IMR-90 (cell line): ENCODE results near the gene GPR171. TPM values are rescaled to one million over a fixed set of nuclear protein-coding genes. Genes with fewer than 3 reads are reported as not detected.

Experiments used
- ATAC-seq: fragments of 200-7000 bp; cut with Tn5 transposase; 2 replicates; pipeline ENCODE4 v1.9.1; 2020; ENCODE audit warnings: low read depth, mild to moderate bottlenecking, moderate library complexity
- BruUV-seq: library from RNA; stranded (reverse); fragments of 400-500 nt; replicated peaks from 2 replicates; lab custom pipeline; 2021; lab: Mats Ljungman, UMichigan
- CTCF ChIA-PET: fragments of 300-600 bp; formaldehyde crosslinking; extraction: SDS; loops from one replicate; lab custom pipeline; 2021; ENCODE audit warnings: antibody characterized with exemption; lab: Yijun Ruan, JAX
- POLR2A ChIA-PET: fragments of 300-600 bp; sonication (Branson Sonifier 250); formaldehyde crosslinking; loops from one replicate; lab custom pipeline; 2022; ENCODE audit warnings: antibody characterized with exemption; ENCODE audit not compliant: unreplicated experiment; lab: Charles Lee
- DNase-seq: peaks from one replicate; pipeline ENCODE4 v3.0.0; 2013
- H2AFZ ChIP-seq: replicated peaks from 2 replicates; pipeline ENCODE3; 2013; ENCODE audit warnings: low read length, mild to moderate bottlenecking; ENCODE audit not compliant: poor library complexity
- H2AK5ac ChIP-seq: 2 replicates; pipeline ENCODE4 v1.6.1; 2013; ENCODE audit warnings: low read depth, low read length, inconsistent platforms
- H2AK9ac ChIP-seq: replicated peaks from 2 replicates; pipeline ENCODE3; 2013; ENCODE audit warnings: mild to moderate bottlenecking, low read depth, low read length, moderate library complexity; ENCODE audit not compliant: poor library complexity
- H2BK120ac ChIP-seq: 2 replicates; pipeline ENCODE4 v1.6.1; 2013; ENCODE audit warnings: low read depth, low read length, inconsistent platforms
- H2BK15ac ChIP-seq: 3 replicates; pipeline ENCODE4 v1.6.1; 2013; ENCODE audit warnings: low read depth, low read length, inconsistent platforms
- H2BK20ac ChIP-seq: 2 replicates; pipeline ENCODE4 v1.6.1; 2013; ENCODE audit warnings: low read depth, mild to moderate bottlenecking, inconsistent platforms, low read length, moderate library complexity
- H2BK5ac ChIP-seq: 2 replicates; pipeline ENCODE4 v1.6.1; 2013; ENCODE audit warnings: mild to moderate bottlenecking, low read depth, low read length, inconsistent platforms; ENCODE audit not compliant: poor library complexity, severe bottlenecking
- H3K14ac ChIP-seq: replicated peaks from 2 replicates; pipeline ENCODE4 v1.6.1; 2013; ENCODE audit warnings: low read depth, low read length, inconsistent platforms
- H3K18ac ChIP-seq: 2 replicates; pipeline ENCODE4 v1.6.1; 2013; ENCODE audit warnings: low read depth, low read length, control low read depth
- H3K23ac ChIP-seq: 2 replicates; pipeline ENCODE4 v1.6.1; 2013; ENCODE audit warnings: low read depth, low read length, inconsistent platforms
- H3K27ac ChIP-seq: 2 replicates; pipeline ENCODE4 v1.5.1; 2013; ENCODE audit warnings: mild to moderate bottlenecking, control low read depth, low read length; ENCODE audit not compliant: insufficient read depth
- H3K27me3 ChIP-seq: 2 replicates; pipeline ENCODE4 v1.6.1; 2013; ENCODE audit warnings: low read length; ENCODE audit not compliant: control insufficient read depth, insufficient read depth
- H3K36me3 ChIP-seq: 2 replicates; pipeline ENCODE4 v1.6.1; 2013; ENCODE audit warnings: low read length, mixed read lengths; ENCODE audit not compliant: control insufficient read depth, insufficient read depth
- H3K4ac ChIP-seq: 2 replicates; pipeline ENCODE4 v1.6.1; 2013; ENCODE audit warnings: low read depth, low read length, inconsistent platforms
- H3K4me1 ChIP-seq: 2 replicates; pipeline ENCODE4 v1.6.1; 2013; ENCODE audit warnings: low read length, mixed read lengths; ENCODE audit not compliant: control insufficient read depth, insufficient read depth
- H3K4me2 ChIP-seq: 2 replicates; pipeline ENCODE4 v1.6.1; 2013; ENCODE audit warnings: low read depth, mild to moderate bottlenecking, control low read depth, low read length, moderate library complexity
- H3K4me3 ChIP-seq: 2 replicates; pipeline ENCODE4 v1.5.1; 2013; ENCODE audit warnings: low read depth, mild to moderate bottlenecking, control low read depth, low read length, moderate library complexity; ENCODE audit not compliant: insufficient read depth
- H3K56ac ChIP-seq: 2 replicates; pipeline ENCODE4 v1.6.1; 2013; ENCODE audit warnings: low read length, inconsistent platforms; ENCODE audit not compliant: insufficient read depth; ENCODE audit errors: extremely low read depth
- H3K79me1 ChIP-seq, 2 experiments: 2 replicates each; pipeline ENCODE4 v1.6.1; 2013; ENCODE audit warnings: low read length in 2 of 2, inconsistent platforms in 1 of 2, low read depth in 1 of 2
- H3K9ac ChIP-seq: 2 replicates; pipeline ENCODE4 v1.6.1; 2013; ENCODE audit warnings: low read depth, low read length, control low read depth
- H3K9me1 ChIP-seq: 2 replicates; pipeline ENCODE4 v1.6.1; 2013; ENCODE audit warnings: low read length, inconsistent platforms; ENCODE audit not compliant: insufficient read depth
- H3K9me3 ChIP-seq: 2 replicates; pipeline ENCODE4 v1.6.1; 2013; ENCODE audit warnings: low read length; ENCODE audit not compliant: control insufficient read depth, insufficient read depth
- H4K20me1 ChIP-seq: 2 replicates; pipeline ENCODE4 v1.6.1; 2013; ENCODE audit warnings: low read length, inconsistent platforms; ENCODE audit not compliant: insufficient read depth
- H4K5ac ChIP-seq: 2 replicates; pipeline ENCODE4 v1.6.1; 2013; ENCODE audit warnings: mild to moderate bottlenecking, low read depth, low read length, control low read depth
- H4K8ac ChIP-seq, 2 experiments: 2 replicates each; pipeline ENCODE4 v1.6.1; 2013; ENCODE audit warnings: low read depth in 2 of 2, low read length in 2 of 2, control low read depth in 1 of 2, inconsistent platforms in 1 of 2
- H4K91ac ChIP-seq: 2 replicates; pipeline ENCODE4 v1.6.1; 2013; ENCODE audit warnings: low read depth, low read length, inconsistent platforms; ENCODE audit not compliant: insufficient read depth
- CHD1 ChIP-seq: IDR thresholded peaks from 2 replicates; pipeline ENCODE4 v1.6.1; 2012; ENCODE audit warnings: low read depth, low read length, improper control_type of control experiment
- CTCF ChIP-seq: conservative IDR thresholded peaks from 2 replicates; pipeline ENCODE4 v1.5.1; 2012; ENCODE audit warnings: mild to moderate bottlenecking, low read depth, low read length, improper control_type of control experiment
- FOS ChIP-seq: fragments of 150-350 bp; IDR thresholded peaks from 2 replicates; pipeline ENCODE4 v1.6.1; 2016; ENCODE audit warnings: low read depth, low read length
- MAFK ChIP-seq: IDR thresholded peaks from 2 replicates; pipeline ENCODE4 v1.6.1; 2012; ENCODE audit warnings: low read depth, low read length, improper control_type of control experiment
- MAZ ChIP-seq: IDR thresholded peaks from 2 replicates; pipeline ENCODE4 v1.6.1; 2012; ENCODE audit warnings: low read depth, mild to moderate bottlenecking, low read length, improper control_type of control experiment, moderate library complexity, borderline replicate concordance
- MXI1 ChIP-seq: IDR thresholded peaks from 2 replicates; pipeline ENCODE4 v1.6.1; 2012; ENCODE audit warnings: low read depth, mild to moderate bottlenecking, low read length, moderate library complexity, borderline replicate concordance
- NFE2L2 ChIP-seq: fragments of 150-350 bp; IDR thresholded peaks from 2 replicates; pipeline ENCODE4 v1.6.1; 2016; ENCODE audit warnings: low read depth, mild to moderate bottlenecking, low read length
- POLR2A ChIP-seq: IDR thresholded peaks from 2 replicates; pipeline ENCODE4 v1.6.1; 2012; ENCODE audit warnings: mild to moderate bottlenecking, low read depth, low read length
- RAD21 ChIP-seq: IDR thresholded peaks from 2 replicates; pipeline ENCODE4 v1.6.1; 2012; ENCODE audit warnings: low read length, improper control_type of control experiment
- USF2 ChIP-seq: fragments of 150-350 bp; IDR thresholded peaks from 2 replicates; pipeline ENCODE4 v1.6.1; 2017; ENCODE audit warnings: mild to moderate bottlenecking, antibody characterized with exemption, low read length, low read depth
- WGBS, 2 experiments: methylation state at CpG; one replicate each; pipeline versions ENCODE4 v1.1.5 to v1.1.7; 2013; ENCODE audit warnings: missing lambda C conversion rate in 2 of 2; ENCODE audit not compliant: insufficient read length in 1 of 2; ENCODE audit errors: extremely low coverage in 2 of 2; 5-methylcytosine and 5-hydroxymethylcytosine counted together
- dilution Hi-C: fragments of 300-500 bp; cut with HindIII; formaldehyde crosslinking; loops from one replicate; pipeline ENCODE4 v1.14.3; 2018; ENCODE audit warnings: low sequenced_read_pairs; ENCODE audit not compliant: unreplicated experiment
- in situ Hi-C: fragments of 300-500 bp; cut with MboI; formaldehyde crosslinking; loops from 3 replicates; pipeline ENCODE4 v1.14.3; 2019; ENCODE audit warnings: low sequenced_read_pairs, inconsistent platforms, mixed read lengths
- intact Hi-C: fragments of 100-400 bp; cut with micrococcal nuclease; formaldehyde crosslinking; loops from 2 replicates; pipeline ENCODE4 v1.10.0; 2022
- polyA plus RNA-seq, 3 experiments: library from polyadenylated mRNA; depleted of rRNA; stranded (reverse); fragments of >200 nt; gene quantifications; 2 replicates each; pipeline ENCODE4 v1.2.3, GENCODE V29; 2012; ENCODE audit warnings: low replicate concordance in 1 of 3
- total RNA-seq: library from RNA; depleted of rRNA; stranded (reverse); fragments of >200 nt; gene quantifications from 2 replicates; pipeline ENCODE4 v1.2.3, GENCODE V29; 2012

Gene GPR171
- total and polyA plus RNA-seq, 2 of the 4 experiments (the other 2 are of a cell fraction): not detected

- TF ChIP-seq MAFK: no peak
These were observed 47.4 kb downstream of the GPR171 start (continued) for GRCh38 chr3:151155409-151156128.

GRCh38 chr3:151154566-151154965, 48.5 kb downstream of the GPR171 start:
- POLR2A ChIA-PET: no interaction called here
- intact Hi-C loops (no loop called here), in situ Hi-C loops (no loop called here), dilution Hi-C loops (no loop called here)
- H2BK5ac ChIP-seq: no peak overlapping the region
- H2AK5ac ChIP-seq: no peak overlapping the region
- no peak overlapping the region for H4K5ac ChIP-seq
- no peaks in the 10 kb centered on the region for H3K9me3 ChIP-seq
- no peaks in the 10 kb centered on the region for H3K79me1 ChIP-seq
- H3K4me3 ChIP-seq: no peak overlapping the region
- H3K56ac ChIP-seq: no peak overlapping the region
- no peak overlapping the region for H2AFZ ChIP-seq
- peaks cover 1% of the 10 kb centered on the region; the same call in 1 of the 2 replicates for H3K4me1 ChIP-seq
- H3K4ac ChIP-seq: no peak overlapping the region
- H3K4me2 ChIP-seq: no peak overlapping the region
- no peaks in the 10 kb centered on the region; the same call in 1 of the 2 replicates for H3K27me3 ChIP-seq
- H3K36me3 ChIP-seq: no peaks in the 10 kb centered on the region
- no peaks in the 10 kb centered on the region for H4K20me1 ChIP-seq
- H2BK15ac ChIP-seq: no peak overlapping the region
- no peak overlapping the region for H2BK20ac ChIP-seq
- H2BK120ac ChIP-seq: no peak overlapping the region
- CTCF ChIA-PET: interaction anchor here (1.1 kb wide), 1 partner anchor 367 kb away, joined by 3 read pairs; no protein-coding TSS in a partner anchor
- no peak overlapping the region for H3K27ac ChIP-seq
- H4K8ac ChIP-seq: no peak overlapping the region
- H2AK9ac ChIP-seq: no peak overlapping the region
- H3K9me1 ChIP-seq: no peaks in the 10 kb centered on the region
- 60% methylated on average over 1 of the region's 6 CpGs; no CpG with 5 or more reads in 1 of the 2 experiments for WGBS, 2 experiments
- no TSS peak for BruUV-seq
- H4K91ac ChIP-seq: no peak overlapping the region
- H3K18ac ChIP-seq: no peak overlapping the region
- DNase-seq: no peak
- H3K9ac ChIP-seq: no peak overlapping the region
- no peak overlapping the region for H3K14ac ChIP-seq
- TF ChIP-seq POLR2A (no peak), NFE2L2 (no peak), MXI1 (no peak), CTCF (no peak), CHD1 (no peak), USF2 (no peak), MAFK (no peak), RAD21 (no peak), FOS (no peak), MAZ (no peak)
- no peak for ATAC-seq
- no peak overlapping the region for H3K23ac ChIP-seq
